Effector memory CD8-positive, alpha-beta T cell (primary cell): ENCODE results near the gene GOLPH3L.
"Not testable (repeated sequence)": the region's sequence is repeated elsewhere in the genome, so short reads cannot be mapped to it uniquely, and the experiment has no call there.

Experiments
- ATAC-seq: fragments of 150-1000 bp; cut with Tn5 transposase; replicated peaks from 2 replicates; pipeline ENCODE4 v1.10.0; 2021; ENCODE audit warnings: mild to moderate bottlenecking, moderate library complexity
- DNase-seq, 3 experiments: peaks; one replicate each; pipeline ENCODE4 v3.0.0; 2021
- H3K27ac Mint-ChIP-seq, 2 donors: one replicate each; pipeline ENCODE4 v1.8.0; 2022; ENCODE audit warnings: mild to moderate bottlenecking in 2 of 2, mixed read lengths in 2 of 2, moderate library complexity in 2 of 2
- H3K27me3 Mint-ChIP-seq, 2 donors: one replicate each; pipeline ENCODE4 v1.8.0; 2022; ENCODE audit warnings: mixed read lengths in 2 of 2
- H3K36me3 Mint-ChIP-seq: one replicate; pipeline ENCODE4 v1.8.0; 2022; ENCODE audit warnings: mild to moderate bottlenecking, moderate library complexity, mixed read lengths; ENCODE audit not compliant: insufficient read depth
- H3K4me1 Mint-ChIP-seq, 2 donors: one replicate each; pipeline ENCODE4 v1.8.0; 2022; ENCODE audit warnings: low read depth in 2 of 2, mixed read lengths in 2 of 2
- H3K4me3 Mint-ChIP-seq, 2 donors: one replicate each; pipeline ENCODE4 v1.8.0; 2022; ENCODE audit warnings: mild to moderate bottlenecking in 2 of 2, mixed read lengths in 2 of 2, moderate library complexity in 2 of 2
- H3K9me3 Mint-ChIP-seq, 2 donors: one replicate each; pipeline ENCODE4 v1.8.0; 2022; ENCODE audit warnings: mixed read lengths in 2 of 2
- total RNA-seq, 9 experiments: gene quantifications; one replicate each; lab custom pipeline; 2026; lab: John Stamatoyannopoulos, UW

Gene GOLPH3L
- 6.7 to 31.4 (median 20.0) reads per million in 9 experiments for total RNA-seq

GRCh38 chr1:150696995-150697927, at the start of gene GOLPH3L:
Gene GOLPH3L (minus strand): TSS chr1:150697154. CDS start chr1:150694838, 2,316 bp downstream.
- peak; percentile 98 for ATAC-seq
- H3K27ac Mint-ChIP-seq = peak within 1 kb of the TSS; percentile 93 to 94
- peaks cover 8 to 19% of the 10 kb centered on the region in 2 donors for H3K4me1 Mint-ChIP-seq
- peak within 1 kb of the TSS; percentile 92 to 95 for H3K4me3 Mint-ChIP-seq
- peak; percentile 79 to 83 (median 82) for DNase-seq
- no peaks in the 10 kb centered on the region for H3K9me3 Mint-ChIP-seq
- peaks cover 0 to 5% of the 10 kb centered on the region in 2 donors for H3K27me3 Mint-ChIP-seq
- H3K36me3 Mint-ChIP-seq = peaks cover 26% of the 10 kb centered on the region

- H3K4me1 Mint-ChIP-seq = no peaks in the 10 kb centered on the region
- H3K36me3 Mint-ChIP-seq = peaks cover 17% of the 10 kb centered on the region
Measured at GRCh38 chr1:150730130-150730721, 33.3 kb upstream of the GOLPH3L start.

GRCh38 chr1:150724336-150724735, 27.4 kb upstream of the GOLPH3L start:
- H3K4me1 Mint-ChIP-seq = no peaks in the 10 kb centered on the region
- ATAC-seq (no peak), DNase-seq (no peak)
- H3K9me3 Mint-ChIP-seq = no peaks in the 10 kb centered on the region
- no peaks in the 10 kb centered on the region for H3K27me3 Mint-ChIP-seq
- no peaks in the 10 kb centered on the region for H3K36me3 Mint-ChIP-seq
- no peak overlapping the region for H3K27ac Mint-ChIP-seq
- no peak overlapping the region for H3K4me3 Mint-ChIP-seq

More at GRCh38 chr1:150730130-150730721, 33.3 kb upstream of the GOLPH3L start:
- H3K4me3 Mint-ChIP-seq = no peak overlapping the region
- no peaks in the 10 kb centered on the region for H3K9me3 Mint-ChIP-seq
- no peaks in the 10 kb centered on the region for H3K27me3 Mint-ChIP-seq
- no peak overlapping the region for H3K27ac Mint-ChIP-seq
- no peak for ATAC-seq
- no peak for DNase-seq

GRCh38 chr1:150720703-150721102, 23.7 kb upstream of the GOLPH3L start, which contains the start of gene HORMAD1:
Gene HORMAD1 (minus strand): TSS chr1:150720895. CDS start chr1:150719505, 1,390 bp downstream.
- DNase-seq (no peak), ATAC-seq (no peak)
- no peaks in the 10 kb centered on the region for H3K36me3 Mint-ChIP-seq
- H3K27ac Mint-ChIP-seq = no peak within 1 kb of the TSS
- H3K4me3 Mint-ChIP-seq = no peak within 1 kb of the TSS
- H3K27me3 Mint-ChIP-seq = no peaks in the 10 kb centered on the region
- H3K9me3 Mint-ChIP-seq = no peaks in the 10 kb centered on the region
- peaks cover 0 to 6% of the 10 kb centered on the region in 2 donors for H3K4me1 Mint-ChIP-seq

GRCh38 chr1:150720098-150720497, 23.1 kb upstream of the GOLPH3L start:
- Mint-ChIP-seq H3K4me3 (no peak overlapping the region), H3K9me3 (no peaks in the 10 kb centered on the region), H3K27me3 (no peaks in the 10 kb centered on the region), H3K4me1 (peaks cover 0 to 6% of the 10 kb centered on the region in 2 donors), H3K36me3 (no peaks in the 10 kb centered on the region), H3K27ac (no peak overlapping the region)
- DNase-seq (no peak), ATAC-seq (no peak)

- H3K27ac Mint-ChIP-seq = peak overlapping the region in 1 of 2 donors; percentile 12
- peak; percentile 65 for ATAC-seq
Measured at GRCh38 chr1:150718225-150718891, 21.4 kb upstream of the GOLPH3L start.

GRCh38 chr1:150709031-150709430, 12.1 kb upstream of the GOLPH3L start:
- H3K27me3 Mint-ChIP-seq, H3K4me1 Mint-ChIP-seq, ATAC-seq, H3K4me3 Mint-ChIP-seq, H3K9me3 Mint-ChIP-seq, H3K27ac Mint-ChIP-seq, DNase-seq, H3K36me3 Mint-ChIP-seq: not testable (repeated sequence)

More at GRCh38 chr1:150718225-150718891, 21.4 kb upstream of the GOLPH3L start:
- peak overlapping the region in 1 of 2 donors; percentile 7 for H3K4me3 Mint-ChIP-seq
- no peak for DNase-seq
- no peaks in the 10 kb centered on the region for H3K36me3 Mint-ChIP-seq
- no peaks in the 10 kb centered on the region for H3K27me3 Mint-ChIP-seq
- H3K9me3 Mint-ChIP-seq = no peaks in the 10 kb centered on the region
- peaks cover 0 to 6% of the 10 kb centered on the region in 2 donors for H3K4me1 Mint-ChIP-seq

- no peak for DNase-seq
- ATAC-seq = no peak
Measured at GRCh38 chr1:150708595-150708994, 11.6 kb upstream of the GOLPH3L start.

GRCh38 chr1:150706091-150706490, 9.1 kb upstream of the GOLPH3L start:
- H3K36me3 Mint-ChIP-seq = peaks cover 4% of the 10 kb centered on the region
- no peak for DNase-seq
- H3K9me3 Mint-ChIP-seq = no peaks in the 10 kb centered on the region
- no peak for ATAC-seq
- no peak overlapping the region for H3K27ac Mint-ChIP-seq
- no peak overlapping the region for H3K4me3 Mint-ChIP-seq
- H3K27me3 Mint-ChIP-seq = no peaks in the 10 kb centered on the region
- no peaks in the 10 kb centered on the region for H3K4me1 Mint-ChIP-seq

More at GRCh38 chr1:150708595-150708994, 11.6 kb upstream of the GOLPH3L start:
- Mint-ChIP-seq H3K4me3 (no peak overlapping the region), H3K27me3 (no peaks in the 10 kb centered on the region), H3K9me3 (no peaks in the 10 kb centered on the region), H3K4me1 (no peaks in the 10 kb centered on the region), H3K36me3 (peaks cover 4% of the 10 kb centered on the region), H3K27ac (no peak overlapping the region)

- Mint-ChIP-seq H3K4me3 (no peak overlapping the region), H3K27me3 (peaks cover 0 to 5% of the 10 kb centered on the region in 2 donors), H3K36me3 (no peaks in the 10 kb centered on the region), H3K27ac (no peak overlapping the region), H3K9me3 (no peaks in the 10 kb centered on the region), H3K4me1 (no peaks in the 10 kb centered on the region)
- ATAC-seq (no peak), DNase-seq (no peak)
Measured at GRCh38 chr1:150703427-150703826, 6.5 kb upstream of the GOLPH3L start.

- Mint-ChIP-seq H3K27ac (peak overlapping the region; percentile 93 to 94), H3K36me3 (peaks cover 29% of the 10 kb centered on the region), H3K27me3 (peaks cover 0 to 5% of the 10 kb centered on the region in 2 donors), H3K9me3 (no peaks in the 10 kb centered on the region), H3K4me1 (peaks cover 8 to 19% of the 10 kb centered on the region in 2 donors), H3K4me3 (peak overlapping the region; percentile 92 to 95)
- no peak for DNase-seq
- ATAC-seq = no peak
Measured at GRCh38 chr1:150696590-150696989, 364 bp downstream of the GOLPH3L start.

GRCh38 chr1:150696162-150696561, 792 bp downstream of the GOLPH3L start:
- peaks cover 29% of the 10 kb centered on the region for H3K36me3 Mint-ChIP-seq
- DNase-seq (no peak), ATAC-seq (no peak)
- no peaks in the 10 kb centered on the region for H3K9me3 Mint-ChIP-seq
- H3K4me3 Mint-ChIP-seq = peak overlapping the region; percentile 92 to 95
- H3K27me3 Mint-ChIP-seq = peaks cover 0 to 5% of the 10 kb centered on the region in 2 donors
- H3K4me1 Mint-ChIP-seq = peaks cover 8 to 19% of the 10 kb centered on the region in 2 donors
- H3K27ac Mint-ChIP-seq = peak overlapping the region; percentile 93 to 94

GRCh38 chr1:150695561-150695960, 1.4 kb downstream of the GOLPH3L start:
- H3K4me1 Mint-ChIP-seq = peaks cover 8 to 19% of the 10 kb centered on the region in 2 donors
- ATAC-seq = no peak
- no peaks in the 10 kb centered on the region for H3K9me3 Mint-ChIP-seq

More at GRCh38 chr1:150695561-150695960, 1.4 kb downstream of the GOLPH3L start:
- Mint-ChIP-seq H3K27ac (no peak overlapping the region), H3K36me3 (peaks cover 29% of the 10 kb centered on the region), H3K4me3 (peak overlapping the region in 1 of 2 donors; percentile 26), H3K27me3 (peaks cover 0 to 2% of the 10 kb centered on the region in 2 donors)
- no peak for DNase-seq
